ENCODE measurements around the gene DCDC2.
"Not testable (repeated sequence)": the region's sequence is repeated elsewhere in the genome, so short reads cannot be mapped to it uniquely, and the experiment has no call there.

Gene DCDC2

DNA sequence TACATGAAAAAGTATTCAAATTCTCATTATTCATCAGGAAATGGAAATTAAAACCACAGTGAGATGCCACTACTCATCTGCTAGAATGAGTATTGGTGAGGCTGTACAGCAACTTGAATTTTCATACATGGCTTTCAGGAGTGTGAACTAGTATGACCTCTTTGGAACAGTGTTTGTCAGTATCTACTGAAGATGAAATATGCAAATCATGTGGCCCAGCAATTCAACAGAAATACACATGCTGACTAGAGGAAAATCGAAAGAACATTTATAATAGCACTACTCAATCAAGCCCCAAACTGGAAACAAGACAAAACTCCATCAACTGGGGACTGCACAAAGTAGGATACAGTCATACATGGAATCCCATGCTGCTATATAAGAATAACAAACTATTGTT lies 102.2 kb downstream of the DCDC2 start:
- no peak for FAIRE-seq

DNA sequence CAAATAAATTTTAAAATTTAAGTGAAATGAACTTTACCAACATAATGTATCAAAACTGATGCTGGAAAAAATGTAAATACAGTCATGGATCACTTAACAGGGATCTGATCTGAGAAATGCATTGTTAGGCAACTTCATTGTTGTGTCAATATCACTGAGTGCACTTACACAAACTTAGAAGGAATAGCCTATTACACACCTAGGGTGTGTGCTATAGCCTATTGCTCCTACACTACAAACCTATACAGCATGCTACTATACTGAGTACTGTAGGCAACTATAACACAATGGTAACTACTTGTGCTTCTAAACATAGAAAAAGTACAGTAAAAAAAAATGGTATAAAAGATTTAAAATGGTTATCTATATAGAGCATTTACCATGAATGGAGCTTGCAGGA lies 104.5 kb downstream of the DCDC2 start:
- FAIRE-seq = no peak

GRCh38 chr6:24252280-24252679 lies 105.6 kb downstream of the DCDC2 start:
- FAIRE-seq = no peak

DNA sequence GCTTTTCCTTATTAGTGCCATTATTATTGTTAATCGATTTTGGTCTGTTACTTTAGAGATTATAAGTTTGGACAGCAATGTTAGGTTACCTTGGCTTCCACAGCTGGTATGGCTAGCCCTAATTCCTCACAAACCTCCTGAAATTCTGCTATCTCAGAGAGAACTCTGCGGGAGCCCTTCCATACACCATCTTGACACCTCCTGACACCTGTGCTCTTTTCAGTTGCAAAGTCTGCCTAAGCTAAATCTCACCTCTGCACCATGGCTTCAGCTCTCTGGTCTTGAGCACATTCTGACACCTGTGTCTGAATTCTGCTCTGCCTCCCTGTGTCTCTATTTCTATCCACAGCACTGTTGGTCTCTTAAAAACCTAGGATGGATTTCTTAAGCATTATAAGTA lies 106.5 kb downstream of the DCDC2 start:
- FAIRE-seq = no peak

DNA sequence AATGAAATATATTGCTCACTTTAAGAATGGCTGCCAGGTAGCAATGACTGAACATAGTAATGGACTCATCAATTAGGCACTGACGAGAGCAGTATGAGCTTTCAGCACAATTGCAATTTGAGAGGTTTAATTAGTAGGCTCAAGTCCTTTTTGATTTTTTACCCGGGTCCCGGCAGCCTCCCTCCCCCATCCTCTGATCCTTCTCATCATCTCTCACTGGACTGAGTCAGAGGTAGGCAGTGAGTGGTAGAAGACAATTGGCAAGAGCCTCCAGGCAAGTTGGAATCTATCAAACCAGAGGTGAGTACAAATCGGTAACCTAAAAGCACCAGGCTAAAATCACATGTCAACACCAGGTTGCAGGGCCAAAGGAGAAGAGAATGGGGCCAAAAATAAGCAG lies 107.9 kb downstream of the DCDC2 start:
- no peak for FAIRE-seq

DNA sequence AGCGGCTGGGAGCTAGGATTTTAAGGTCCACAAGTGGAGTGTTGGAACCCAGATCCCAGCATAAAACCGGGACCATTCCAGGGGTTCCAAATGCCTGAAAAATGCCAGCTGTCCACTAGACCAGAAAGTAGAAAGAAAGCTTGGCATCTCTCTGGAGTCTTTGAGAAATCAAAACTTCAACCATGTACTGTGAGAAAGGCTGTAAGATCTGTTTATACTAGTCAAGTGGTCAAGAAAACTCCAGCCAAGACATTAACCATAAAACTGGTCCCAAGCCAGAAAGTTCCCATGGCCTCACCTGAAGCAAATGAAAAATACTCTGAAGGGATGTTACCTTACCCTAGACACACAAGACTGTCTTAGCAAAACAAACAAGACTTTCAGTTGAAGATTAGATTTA lies 112.6 kb downstream of the DCDC2 start:
- FAIRE-seq = no peak

DNA sequence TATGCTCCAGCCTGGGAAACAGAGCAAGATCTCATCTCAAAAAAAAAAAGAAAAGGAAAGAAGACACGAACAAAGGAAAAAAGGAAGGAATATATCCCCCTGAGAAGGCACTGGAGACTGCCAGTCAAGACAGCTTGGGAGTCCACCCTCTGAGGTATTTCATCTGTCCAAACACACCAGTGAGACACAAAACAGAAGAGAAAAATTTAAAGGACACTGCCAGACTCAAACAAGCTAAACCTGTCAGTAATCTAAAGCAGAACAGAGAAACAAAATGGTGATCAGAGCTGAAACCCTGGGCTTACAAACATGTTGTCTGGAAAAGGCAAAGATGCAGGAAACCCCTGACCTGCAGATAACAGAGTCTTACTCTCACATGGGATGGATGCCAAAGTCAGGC lies 114.9 kb downstream of the DCDC2 start:
- no peak for FAIRE-seq

DNA sequence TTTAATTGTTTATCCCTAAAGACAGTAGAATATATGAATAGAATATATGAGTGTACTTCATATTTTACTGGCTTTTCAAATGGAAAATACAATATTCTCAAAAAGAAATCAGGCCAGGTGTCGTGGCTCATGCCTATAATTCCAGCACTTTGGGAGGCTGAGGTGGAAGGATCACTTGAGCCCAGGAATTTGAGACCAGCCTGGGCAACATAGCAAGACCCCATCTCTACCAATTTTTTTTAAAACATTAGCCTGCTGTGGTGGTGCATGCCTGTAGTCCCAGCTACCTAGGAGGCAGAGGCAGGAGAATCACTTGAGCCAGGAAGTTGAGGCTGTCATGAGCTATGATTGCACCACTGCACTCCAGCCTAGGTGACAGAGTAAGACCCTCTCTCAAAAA lies 116.1 kb downstream of the DCDC2 start:
- FAIRE-seq = not testable (repeated sequence)

GRCh38 chr6:24240943-24241342 lies 116.9 kb downstream of the DCDC2 start:
- no peak for FAIRE-seq

DNA sequence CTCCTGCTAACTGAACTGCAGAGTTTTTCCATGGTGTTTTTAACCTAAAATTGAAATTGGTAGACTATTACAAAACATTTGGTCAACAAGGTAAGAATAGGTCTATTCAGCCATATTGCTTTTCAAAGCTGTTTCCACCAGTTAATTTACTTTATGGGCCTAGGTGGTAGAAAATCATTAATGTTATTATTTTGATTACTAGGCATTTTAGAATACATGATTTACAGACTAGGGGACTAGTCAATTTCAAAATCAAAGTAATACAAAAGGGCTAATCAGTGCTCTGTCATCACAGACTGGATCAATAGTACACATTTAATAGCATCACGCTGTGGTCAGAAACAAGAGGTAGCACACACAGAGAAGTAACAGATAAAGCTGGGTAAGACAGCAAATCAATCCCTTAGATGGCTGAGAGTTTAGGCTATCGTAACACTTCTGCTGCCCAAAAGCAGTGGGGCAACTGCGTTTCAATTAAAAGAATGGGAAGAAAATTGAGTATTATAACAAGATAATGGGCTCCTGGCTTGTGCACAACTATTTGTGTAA lies 117.4 kb downstream of the DCDC2 start:
- no peak for FAIRE-seq

DNA sequence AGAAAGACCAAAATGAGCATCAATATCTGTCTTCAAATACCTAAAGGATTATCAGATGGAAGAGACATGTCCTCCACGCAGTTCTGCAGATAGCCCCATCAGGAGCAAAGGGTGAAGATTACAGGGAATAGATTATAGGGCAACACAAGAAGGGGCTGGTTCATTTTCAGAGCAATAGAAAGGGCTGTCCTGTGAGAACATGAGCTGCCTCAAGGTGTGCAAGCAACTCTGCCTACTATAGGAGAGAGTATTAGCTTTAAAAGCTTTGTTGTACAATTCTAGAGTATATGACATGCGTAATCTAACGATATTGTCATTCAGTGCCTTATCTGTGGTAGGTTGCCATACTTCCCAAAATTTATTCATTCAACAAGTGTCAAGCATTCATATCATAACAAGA lies 119.2 kb downstream of the DCDC2 start:
- FAIRE-seq = no peak

DNA sequence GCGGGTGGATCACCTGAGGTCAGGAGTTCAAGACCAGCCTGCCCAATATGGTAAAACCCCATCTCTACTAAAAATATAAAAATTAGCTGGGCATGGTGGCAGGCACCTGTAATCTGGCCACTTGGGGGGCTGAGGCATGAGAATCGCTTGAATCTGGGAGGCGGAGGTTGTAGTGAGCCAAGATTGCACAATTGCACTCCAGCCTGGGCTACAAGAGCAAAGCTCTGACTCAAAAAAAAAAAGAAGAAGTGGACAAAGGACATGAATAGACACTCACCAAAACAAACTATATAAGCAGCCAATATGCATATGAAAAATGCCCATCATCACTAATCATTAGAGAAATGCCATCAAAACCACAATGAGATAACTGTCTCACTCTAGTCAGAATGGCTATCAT lies 121.1 kb downstream of the DCDC2 start:
- FAIRE-seq = not testable (repeated sequence)

GRCh38 chr6:24233813-24234442 lies 123.9 kb downstream of the DCDC2 start:
- FAIRE-seq = no peak

DNA sequence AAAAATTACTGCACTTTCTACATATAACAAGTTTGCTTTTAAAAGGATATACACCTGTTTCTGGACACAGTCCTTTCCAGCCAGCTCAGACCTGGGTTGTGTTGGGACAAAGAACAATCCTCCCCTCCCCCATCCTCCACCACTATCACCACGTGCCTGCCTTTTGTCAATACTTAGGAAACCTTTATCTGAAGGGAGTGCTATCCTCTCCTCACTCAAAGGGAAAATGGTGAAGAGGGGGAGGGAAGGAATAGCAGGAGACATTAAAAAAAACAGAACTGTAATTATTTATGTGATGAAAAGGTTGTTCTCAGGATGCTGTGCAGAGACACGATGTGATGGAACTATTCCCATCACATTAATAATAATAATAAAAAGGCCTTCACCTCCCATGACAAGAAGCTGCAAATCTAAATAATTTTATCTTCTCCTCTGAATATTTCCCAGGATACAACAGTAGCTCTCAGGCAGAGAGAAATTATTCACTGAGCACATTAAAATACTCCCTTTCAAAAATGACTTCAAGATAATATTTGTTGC lies 126.4 kb downstream of the DCDC2 start:
- no peak for FAIRE-seq

GRCh38 chr6:24229696-24230405 lies 128.0 kb downstream of the DCDC2 start:
- no peak for FAIRE-seq

- no peak for FAIRE-seq
These were observed 129.1 kb downstream of the DCDC2 start for GRCh38 chr6:24228681-24229255.

DNA sequence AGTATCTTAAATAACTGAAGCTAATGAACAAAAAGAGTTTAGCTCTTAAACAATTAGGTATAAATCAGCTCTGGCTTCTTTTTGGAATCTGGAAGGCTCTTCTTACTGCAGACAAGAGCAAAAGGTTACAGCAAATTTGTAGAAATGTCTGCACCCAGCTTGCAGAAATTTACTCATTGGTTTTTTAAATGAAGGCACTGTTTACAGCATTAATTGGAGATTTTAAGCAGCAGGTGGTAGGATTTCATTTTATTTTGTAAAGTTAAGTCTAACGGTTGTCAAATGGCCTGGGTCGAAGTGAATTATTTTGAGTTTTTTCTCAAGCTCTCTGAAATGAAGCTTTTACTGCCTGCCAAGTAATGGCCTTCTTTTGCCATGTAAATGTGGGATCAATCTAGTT lies 129.7 kb downstream of the DCDC2 start:
- no peak for FAIRE-seq

- no peak for FAIRE-seq
These were observed 130.3 kb downstream of the DCDC2 start for GRCh38 chr6:24227556-24227955.

- no peak for FAIRE-seq
These were observed 131.3 kb downstream of the DCDC2 start for GRCh38 chr6:24226541-24226940.

DNA sequence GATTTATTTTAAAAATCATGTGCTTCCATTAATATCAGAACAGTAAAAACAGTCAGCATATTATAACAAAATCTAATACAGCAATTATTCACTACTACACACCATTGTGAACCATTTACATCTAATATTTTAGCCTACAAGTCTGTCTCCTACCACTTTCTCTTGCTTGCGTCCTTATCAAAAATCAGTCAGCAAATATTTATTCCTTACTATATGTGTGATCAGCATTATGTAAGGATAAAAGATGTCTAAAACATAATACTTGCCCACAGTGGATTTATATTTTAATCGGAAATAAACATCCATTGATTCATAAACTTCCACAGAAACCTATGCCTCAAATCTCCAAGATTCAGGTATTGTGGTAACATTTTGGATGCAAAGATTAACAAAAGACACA lies 132.0 kb downstream of the DCDC2 start:
- FAIRE-seq = no peak

GRCh38 chr6:24223115-24223919 lies 134.5 kb downstream of the DCDC2 start:
- no peak for FAIRE-seq

DNA sequence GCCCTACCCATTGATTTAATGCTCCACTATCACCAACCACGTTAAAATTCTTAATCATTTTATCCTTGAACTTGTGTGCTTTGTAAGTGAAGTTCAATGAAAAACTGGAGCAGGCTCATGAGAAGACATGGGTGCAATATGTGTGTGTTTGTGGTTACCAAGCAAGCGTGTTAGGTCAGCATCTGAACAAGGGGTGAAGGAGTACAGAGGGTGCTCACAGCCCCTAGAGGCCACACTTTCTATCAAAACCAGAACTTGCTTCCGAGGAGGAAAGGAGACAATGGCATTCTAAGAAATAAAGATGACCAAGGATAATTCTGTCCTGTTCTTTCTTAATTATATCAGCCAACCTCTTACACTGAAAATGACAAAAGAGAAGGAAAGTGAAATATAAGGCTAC lies 138.2 kb downstream of the DCDC2 start:
- no peak for FAIRE-seq

DNA sequence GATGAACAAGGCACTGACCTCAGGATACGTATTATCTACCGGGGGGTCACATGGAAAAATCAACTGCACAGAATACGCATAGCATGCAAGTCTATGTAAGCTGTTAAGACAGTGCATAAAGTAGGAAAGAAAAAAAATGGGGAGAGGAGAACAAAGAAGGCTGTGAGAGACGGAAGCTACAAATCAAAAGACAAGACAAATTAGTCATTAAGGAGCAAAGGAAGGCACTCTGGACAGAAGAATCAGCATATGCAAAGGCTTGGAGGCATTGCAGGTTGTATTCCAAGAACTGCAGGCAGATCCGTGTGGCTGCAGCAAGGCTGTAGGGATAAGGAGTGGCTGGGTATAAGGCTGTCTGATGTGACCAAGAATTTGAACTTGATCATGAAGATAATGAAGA lies 142.9 kb downstream of the DCDC2 start:
- no peak for FAIRE-seq

Data from colon (tissue), 2 donors.